Measurements from ENCODE around the gene MAP7. TPM values are rescaled to one million over a fixed set of nuclear protein-coding genes. Genes with fewer than 3 reads are reported as not detected.

MAP7 gene
- total RNA-seq, 4 donors from 2014 or later, result 0.84 to 1.5 (median 1.4) TPM

GRCh38 chr6:136304410-136304809 lies 245.8 kb downstream of the MAP7 start:
- no peak for DNase-seq (ENCODE audit: low spot score in 2 of 2)
- Histone ChIP-seq H3K36me3 (no peaks in the 10 kb centered on the region), H3K4me3 (no peak overlapping the region), H3K27me3 (no peaks in the 10 kb centered on the region), H3K9me3 (no peaks in the 10 kb centered on the region), H3K4me1 (peaks cover 0 to 12% (median 7%) of the 10 kb centered on the region in 4 donors), H3K27ac (no peak overlapping the region)
- TF ChIP-seq EP300 (IDR thresholded peaks at IDR 0.05), result no peak
- no peak for TF ChIP-seq POLR2A (IDR thresholded peaks at IDR 0.05)
- TF ChIP-seq CTCF (IDR thresholded peaks at IDR 0.05), result no peak
- 98% methylated on average over 4 of the region's 4 CpGs for WGBS, 2 donors

GRCh38 chr6:136303516-136303915 lies 246.7 kb downstream of the MAP7 start:
- H3K27me3 ChIP-seq, result no peaks in the 10 kb centered on the region
- H3K4me1 ChIP-seq, result peaks cover 0 to 12% (median 7%) of the 10 kb centered on the region in 4 donors
- no peak for DNase-seq (ENCODE audit: low spot score in 2 of 2)
- H3K9me3 ChIP-seq, result no peaks in the 10 kb centered on the region
- no peak overlapping the region for H3K27ac ChIP-seq
- no peaks in the 10 kb centered on the region for H3K36me3 ChIP-seq
- 82 to 92% methylated on average over 3 of the region's 3 CpGs for WGBS, 2 donors
- TF ChIP-seq EP300 (IDR thresholded peaks at IDR 0.05) (no peak), POLR2A (IDR thresholded peaks at IDR 0.05) (no peak), CTCF (IDR thresholded peaks at IDR 0.05) (no peak)
- H3K4me3 ChIP-seq, result no peak overlapping the region

- Histone ChIP-seq H3K27me3 (no peaks in the 10 kb centered on the region), H3K27ac (no peak overlapping the region), H3K9me3 (no peaks in the 10 kb centered on the region), H3K4me1 (peaks cover 0 to 11% (median 9%) of the 10 kb centered on the region in 4 donors), H3K4me3 (no peak overlapping the region), H3K36me3 (no peaks in the 10 kb centered on the region)
- WGBS, 2 donors, result 86 to 88% methylated on average over 3 of the region's 3 CpGs
- DNase-seq (ENCODE audit: low spot score in 2 of 2), result no peak
- TF ChIP-seq POLR2A (IDR thresholded peaks at IDR 0.05) (no peak), CTCF (IDR thresholded peaks at IDR 0.05) (no peak), EP300 (IDR thresholded peaks at IDR 0.05) (no peak)
These were observed 255.6 kb downstream of the MAP7 start for GRCh38 chr6:136294621-136295020.

Small RNA genes within 50 kb of the gene (small RNA-seq; reads per million reads assigned to genes)
- gene AL023284.1 (not detected), gene NDUFS5P1 (not detected)

Other genes with a start within 250 kb of the MAP7 start
- gene MAP3K5, start 242.1 kb upstream of the MAP7 start, total RNA-seq, result 10 to 100 TPM; 26.9 to 64.5 (median 34.0) TPM